Daoy (cell line): ENCODE data around the gene ARL15. TPM values are rescaled to one million over a fixed set of nuclear protein-coding genes. Genes with fewer than 3 reads are reported as not detected.
"Not testable (repeated sequence)": the region's sequence is repeated elsewhere in the genome, so short reads cannot be mapped to it uniquely, and the experiment has no call there.

Experiments
- DNase-seq: peaks from one replicate; pipeline ENCODE4 v3.0.0-alpha.2; 2015; ENCODE audit warnings: low read depth
- total RNA-seq: library from RNA; depleted of rRNA; stranded (reverse); fragments of >200 nt; shearing (Covaris generic); gene quantifications from 2 replicates; pipeline ENCODE4 v1.2.3, GENCODE V29; 2014; rRNA removed

The ARL15 gene
- 5.9 and 6.1 TPM in 2 replicates for total RNA-seq

DNA sequence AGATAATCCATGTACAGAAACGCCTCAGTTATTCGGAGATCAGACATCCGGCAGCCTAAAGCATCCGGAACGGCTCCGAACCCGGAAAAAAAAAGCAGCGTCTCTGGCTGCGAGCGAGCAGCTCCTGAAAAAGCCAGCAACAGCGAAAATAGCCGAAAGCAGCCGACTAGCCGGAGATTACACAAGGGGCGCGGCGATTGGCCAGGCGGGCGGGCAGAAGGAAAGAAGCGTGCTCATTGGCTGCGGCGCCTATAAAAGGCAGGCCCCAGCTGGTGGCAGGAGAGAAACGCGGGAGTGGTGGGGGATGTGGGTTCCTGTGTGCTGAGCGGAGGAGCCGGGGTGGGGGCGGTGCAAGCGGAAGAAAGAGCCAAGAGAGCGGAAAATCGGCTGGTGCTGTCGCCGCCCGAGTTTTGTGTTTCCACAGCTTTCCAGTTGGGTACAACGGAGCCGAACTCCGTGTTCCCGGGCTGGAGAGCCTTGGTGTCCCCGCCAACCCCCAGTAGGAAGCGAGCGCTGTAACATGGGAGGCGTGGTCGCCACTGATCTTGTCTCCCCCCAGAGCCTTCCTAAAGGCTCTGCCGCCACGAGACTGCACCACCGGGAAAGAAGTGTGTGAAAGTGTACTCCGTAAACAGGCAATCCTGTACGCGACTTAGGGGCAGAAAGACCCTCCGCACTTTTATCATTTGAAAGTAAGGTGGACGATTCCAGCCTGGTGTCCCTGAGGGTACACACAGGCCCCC is at the start of gene ARL15:
Gene ARL15 (minus strand): TSS at position 141 of the 743 bp plus-strand sequence.
- DNase-seq = peak; percentile 99

DNA sequence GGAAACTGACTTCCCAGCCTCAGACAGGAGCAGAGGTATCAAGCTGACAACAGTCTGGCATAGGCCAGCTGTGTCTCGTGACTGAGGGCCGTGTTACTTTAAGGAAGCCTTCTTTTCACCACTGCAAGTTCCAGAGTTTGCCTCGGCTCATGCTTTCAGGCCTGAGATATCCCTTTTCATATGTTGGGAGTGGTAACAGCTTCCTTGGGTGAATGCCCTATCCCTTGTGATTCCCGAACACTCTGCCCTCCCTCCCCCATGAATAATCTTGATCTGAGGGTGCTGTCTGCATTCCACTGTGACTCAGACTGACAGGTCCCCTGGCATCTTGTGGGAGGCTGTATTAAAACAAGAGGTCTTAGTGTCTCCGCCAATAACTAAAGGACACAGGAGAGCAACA is 49.7 kb upstream of the ARL15 start:
- DNase-seq = peak; percentile 83

DNA sequence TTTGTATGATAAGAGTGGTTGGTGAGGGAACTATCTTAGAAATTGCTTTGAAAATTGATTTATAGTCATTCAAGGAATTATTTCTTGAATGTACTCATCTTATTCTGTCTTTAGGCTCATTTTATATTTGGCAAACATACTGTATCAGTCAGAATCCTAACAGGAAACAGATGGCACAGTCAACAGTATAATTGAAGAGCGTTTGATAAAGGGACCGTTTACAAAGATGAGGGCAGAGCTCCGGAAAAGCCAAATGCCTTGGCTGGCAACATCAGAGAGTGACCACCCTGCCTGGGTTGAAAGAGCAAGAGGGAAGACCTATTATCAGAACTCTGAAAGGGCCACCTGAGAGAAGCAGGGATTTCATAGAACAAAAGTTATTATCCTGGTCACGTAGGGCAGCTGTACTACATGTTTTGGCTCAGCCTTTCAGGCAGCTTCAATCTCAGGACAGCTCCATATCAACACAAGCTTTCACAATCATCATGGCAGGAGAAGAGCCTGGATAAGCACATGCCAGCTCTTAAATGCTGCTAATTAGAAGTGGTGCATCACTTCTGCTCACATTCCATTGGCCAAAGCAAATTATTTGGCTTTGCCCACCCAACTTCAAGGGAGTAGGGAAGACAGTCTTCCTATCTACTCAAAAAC is 47.2 kb upstream of the ARL15 start:
- no peak for DNase-seq

DNA sequence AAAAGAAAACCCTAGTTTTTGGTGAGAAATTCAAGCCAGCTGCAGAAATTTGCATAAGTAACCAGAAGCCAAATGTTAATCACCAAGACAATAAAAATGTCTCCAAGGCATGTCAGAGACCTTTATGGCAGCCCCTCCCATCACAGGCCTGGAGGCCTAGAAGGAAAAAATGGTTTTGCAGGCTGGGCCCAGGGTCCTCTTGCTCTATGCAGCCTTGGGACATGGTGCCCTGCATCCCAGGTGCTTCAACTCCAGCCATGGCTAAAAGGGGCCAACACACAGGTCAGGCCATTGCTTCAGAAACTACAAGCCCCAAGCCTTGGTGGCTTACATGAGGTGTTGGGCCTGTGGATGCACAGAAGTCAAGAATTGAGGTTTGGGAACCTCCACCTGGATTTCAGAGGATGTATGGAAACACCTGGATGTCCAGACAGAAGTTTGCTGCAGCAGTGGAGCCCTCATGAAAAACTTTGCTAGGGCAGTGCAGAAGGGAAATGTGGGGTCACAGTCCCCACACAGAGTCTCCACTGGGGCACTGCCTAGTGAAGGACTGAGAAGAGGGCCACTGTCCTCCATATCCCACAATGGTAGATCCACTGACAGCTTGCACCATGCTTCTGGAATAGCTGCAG is 43.7 kb upstream of the ARL15 start:
- DNase-seq = not testable (repeated sequence)

DNA sequence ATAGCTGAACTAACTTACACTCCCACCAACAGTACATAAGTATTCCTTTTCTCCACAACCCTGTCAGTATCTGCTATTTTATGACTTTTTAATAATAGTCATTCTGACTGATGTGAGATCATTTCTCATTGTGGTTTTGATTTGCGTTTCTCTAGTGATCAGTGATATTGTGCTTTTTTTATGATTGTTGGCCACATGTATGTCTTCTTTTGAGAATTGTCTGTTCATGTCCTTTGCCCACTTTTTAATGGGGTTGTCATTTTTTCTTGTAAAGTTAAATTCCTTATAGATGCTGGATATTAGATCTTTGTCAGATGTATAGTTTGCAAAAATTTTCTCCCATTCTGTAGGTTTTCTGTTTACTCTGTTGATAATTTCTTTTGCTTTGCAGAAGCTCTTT is 42.2 kb upstream of the ARL15 start:
- DNase-seq = not testable (repeated sequence)

DNA sequence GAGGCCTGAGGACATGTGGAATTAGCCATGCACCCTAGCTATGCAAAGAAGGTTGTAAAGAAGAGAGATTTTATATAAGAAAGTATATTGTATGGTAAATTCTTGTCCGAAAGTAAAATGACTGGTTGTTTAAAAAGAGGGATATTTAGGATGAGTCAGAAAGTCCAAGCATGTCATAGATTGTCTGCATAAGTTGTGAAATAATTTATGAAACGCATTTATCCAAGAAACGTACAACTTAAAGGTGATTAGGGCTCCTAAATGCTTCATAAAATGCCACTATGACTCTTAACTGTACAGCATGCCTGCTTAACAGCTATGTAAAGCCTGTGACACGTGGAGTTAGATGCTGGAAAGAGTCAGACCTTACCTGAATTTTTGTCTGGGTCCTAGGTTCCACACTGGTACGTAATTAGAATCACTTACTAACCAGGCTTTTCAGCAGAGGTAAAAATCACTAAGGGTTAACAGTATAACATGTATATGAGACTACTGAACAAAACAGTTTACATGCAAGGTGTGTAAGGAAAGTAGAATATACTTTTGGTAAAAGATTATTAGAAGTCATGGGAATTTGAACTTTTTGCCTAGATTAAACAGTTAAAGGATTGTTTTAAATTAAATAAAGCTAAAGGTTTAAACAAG is 37.0 kb upstream of the ARL15 start:
- no peak for DNase-seq

DNA sequence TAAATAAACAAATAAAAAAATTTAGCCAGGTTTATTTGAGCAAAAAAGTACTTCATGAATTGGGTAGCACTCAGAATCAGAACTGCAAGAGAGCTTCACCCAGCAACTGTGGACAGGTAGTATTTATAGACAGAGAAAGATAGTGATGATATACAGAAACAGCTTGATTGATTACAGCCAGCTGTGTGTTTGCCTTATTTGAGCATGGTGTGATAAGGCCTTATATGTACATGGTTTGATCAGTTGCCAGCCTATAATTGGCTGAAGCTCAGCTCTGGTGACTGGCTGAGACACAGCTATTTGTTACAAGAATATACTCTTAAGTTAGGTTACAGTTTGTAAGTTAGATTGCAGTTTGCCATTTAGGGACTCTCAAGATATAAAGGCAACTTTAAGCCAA is 34.3 kb upstream of the ARL15 start:
- no peak for DNase-seq

DNA sequence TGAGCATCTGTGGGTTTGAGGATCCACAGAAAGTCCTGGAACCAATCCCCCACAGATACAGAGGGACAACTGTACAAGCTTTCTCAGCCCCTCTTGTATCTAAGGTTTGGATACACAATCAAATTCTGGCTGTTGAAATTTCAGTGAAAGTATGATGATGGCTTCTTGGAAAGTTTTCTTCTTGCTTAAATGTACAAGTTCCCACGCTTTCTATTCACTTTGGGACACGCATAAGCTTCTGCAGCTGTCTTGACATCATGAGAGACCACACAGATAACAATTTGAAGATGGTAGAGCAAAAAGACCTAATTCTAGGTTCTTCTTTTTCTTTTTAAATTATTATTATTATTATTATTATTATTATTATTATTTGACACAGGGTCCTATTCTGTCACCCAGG is 31.6 kb upstream of the ARL15 start:
- no peak for DNase-seq

DNA sequence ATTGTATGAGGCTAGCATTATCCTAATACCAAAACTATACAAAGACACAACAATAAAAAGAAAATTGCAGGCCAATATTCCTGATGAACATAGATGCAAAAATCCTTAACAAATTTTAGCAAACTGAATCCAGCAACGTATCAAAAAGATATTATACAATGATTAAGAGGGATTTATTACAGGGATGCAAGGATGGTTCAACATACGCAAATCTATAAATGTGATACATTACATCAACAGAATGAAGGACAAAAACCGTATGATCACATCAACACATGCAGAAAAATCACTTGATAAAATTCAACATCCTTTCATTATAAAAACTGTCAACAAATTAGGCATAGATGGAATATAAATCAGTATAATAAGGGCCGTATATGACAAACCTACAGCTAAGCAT is 27.1 kb upstream of the ARL15 start:
- DNase-seq = no peak

DNA sequence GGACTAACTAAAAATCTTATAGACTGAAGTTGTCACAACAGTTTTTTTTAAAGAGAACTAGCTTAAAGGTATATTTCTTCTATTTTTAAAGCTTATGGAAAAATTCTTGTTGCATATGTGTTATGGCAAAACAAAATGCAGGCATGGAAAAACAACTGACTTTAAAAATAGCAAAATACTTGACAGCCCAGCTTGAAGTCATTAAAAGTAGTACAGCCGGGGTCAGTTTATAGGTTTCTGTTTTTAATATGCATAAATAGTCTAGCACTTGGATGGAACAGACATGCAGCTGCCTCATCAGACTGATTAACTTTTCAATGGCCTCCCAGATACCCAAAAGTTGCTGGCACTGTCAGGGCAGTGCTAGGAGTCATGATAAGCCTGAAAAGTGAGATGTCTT is 22.3 kb upstream of the ARL15 start:
- no peak for DNase-seq

DNA sequence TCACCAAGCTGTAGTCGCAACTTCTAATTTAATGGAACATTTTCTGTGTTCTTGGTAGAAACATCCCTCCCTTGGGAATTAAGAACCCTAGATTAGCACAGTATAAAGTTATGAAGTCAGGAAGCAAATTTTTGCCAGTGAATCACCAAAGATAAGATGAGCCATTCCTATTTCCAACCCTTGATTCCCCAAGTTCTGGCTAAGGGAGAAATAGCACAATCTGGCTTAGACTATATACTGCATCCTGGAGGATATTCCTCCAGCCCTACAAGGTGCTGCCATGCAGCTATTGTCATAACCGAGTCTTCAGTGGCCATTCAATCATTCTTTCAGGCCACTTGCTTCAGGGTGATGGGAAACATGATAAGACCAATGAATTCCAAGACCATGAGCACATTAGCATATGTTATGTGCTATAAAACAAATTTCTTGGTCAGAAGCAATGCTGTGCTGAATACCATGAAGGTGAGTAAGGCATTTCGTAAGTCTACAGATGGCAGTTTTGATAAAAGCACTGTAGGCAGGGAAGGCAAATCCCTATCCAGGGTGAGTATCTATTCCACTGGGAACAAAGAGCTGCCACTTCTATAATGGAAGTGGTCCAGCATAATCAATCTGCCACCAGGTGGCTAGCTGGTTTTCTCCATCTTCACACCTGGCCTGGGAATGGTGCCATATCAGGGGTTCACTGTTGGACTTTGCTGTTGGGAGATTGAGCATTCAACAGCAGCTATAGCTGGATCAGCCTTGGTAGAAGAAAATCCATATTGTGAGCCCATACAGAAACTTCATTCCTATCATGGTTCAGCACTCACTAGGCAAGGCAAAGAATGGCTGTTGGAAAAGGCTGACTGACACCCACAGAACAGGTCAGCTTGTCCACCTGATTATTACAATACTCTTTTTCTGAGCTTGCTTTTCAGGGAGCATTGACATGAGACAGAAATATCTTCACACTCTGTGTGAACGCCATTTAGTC is 19.6 kb upstream of the ARL15 start:
- peak; percentile 85 for DNase-seq

DNA sequence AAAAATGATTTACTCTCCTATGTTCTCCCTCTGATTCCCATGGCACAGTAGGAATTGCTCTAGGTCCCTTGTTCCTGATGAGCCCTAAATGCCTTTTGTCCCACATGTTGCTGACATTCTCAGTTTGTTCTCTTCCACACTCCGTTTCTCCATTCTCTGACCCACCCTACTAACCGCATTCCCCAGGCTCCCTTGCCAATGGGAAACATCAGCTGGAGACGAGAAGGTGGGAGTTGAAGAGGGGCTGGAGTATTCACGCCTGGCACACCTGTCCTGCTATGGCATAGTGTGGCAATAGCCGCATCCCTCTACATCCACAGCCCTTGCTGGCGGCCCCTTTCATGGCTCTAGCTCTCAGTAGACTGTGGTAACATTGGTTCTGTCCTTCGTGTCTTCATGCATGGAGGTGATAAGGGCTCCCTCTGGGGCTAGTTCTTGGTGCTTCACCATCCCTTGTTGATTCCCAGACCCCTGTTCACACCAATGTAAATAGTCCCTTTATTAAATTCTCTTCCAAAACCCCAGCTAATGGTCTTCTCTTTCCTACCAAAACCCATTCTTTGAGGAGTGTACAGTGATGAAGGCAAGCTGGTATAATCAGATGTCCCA is 16.4 kb upstream of the ARL15 start:
- DNase-seq = no peak

DNA sequence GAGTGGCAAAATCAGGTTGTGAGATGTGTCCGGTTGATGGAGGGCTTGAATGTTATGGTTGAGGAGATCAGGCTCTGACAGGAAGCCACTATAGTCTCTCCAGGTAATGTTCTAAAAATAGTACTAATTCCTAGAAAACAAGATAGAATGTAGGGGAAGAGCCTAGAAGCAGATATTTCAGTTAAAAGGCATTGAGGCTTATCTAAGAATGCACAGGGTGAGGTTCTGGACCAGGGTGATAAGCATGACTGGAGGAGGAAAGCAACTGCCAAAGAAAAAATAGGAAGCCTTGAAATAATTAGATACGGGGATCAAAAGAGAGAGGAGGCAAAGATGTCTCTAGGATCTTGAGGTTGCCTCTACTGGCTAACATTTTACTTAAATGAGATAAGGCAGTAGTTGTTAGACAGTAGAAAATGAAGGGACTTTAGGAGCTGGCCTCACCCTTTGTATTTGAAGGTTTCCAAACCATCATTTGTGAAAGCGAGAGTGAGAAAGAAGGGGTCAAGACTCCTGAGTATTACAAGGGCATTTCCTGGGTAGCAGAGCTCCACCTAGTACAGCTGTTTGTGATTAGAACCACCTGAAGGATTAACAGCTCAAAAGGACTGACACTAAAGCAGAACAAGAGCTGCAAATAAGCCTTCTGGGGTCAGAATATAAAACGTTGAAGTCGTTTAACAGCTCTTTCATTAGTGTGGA is 15.4 kb upstream of the ARL15 start:
- no peak for DNase-seq

DNA sequence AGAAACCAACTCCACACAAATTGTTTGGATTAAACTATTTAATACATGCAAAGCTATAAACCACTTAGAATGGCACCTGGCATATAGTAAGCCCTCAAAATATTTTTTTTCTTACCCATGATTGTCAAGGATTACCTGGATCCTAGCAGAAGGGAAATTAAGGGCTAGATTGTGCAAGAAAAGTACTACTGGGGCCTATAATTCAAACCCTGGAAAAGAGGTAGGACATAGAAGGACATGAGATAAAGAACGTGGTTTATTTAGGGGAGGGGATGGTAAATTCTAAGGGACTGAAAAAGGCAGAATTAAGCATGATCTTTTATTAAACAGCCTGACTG is 14.9 kb upstream of the ARL15 start:
- DNase-seq = no peak

DNA sequence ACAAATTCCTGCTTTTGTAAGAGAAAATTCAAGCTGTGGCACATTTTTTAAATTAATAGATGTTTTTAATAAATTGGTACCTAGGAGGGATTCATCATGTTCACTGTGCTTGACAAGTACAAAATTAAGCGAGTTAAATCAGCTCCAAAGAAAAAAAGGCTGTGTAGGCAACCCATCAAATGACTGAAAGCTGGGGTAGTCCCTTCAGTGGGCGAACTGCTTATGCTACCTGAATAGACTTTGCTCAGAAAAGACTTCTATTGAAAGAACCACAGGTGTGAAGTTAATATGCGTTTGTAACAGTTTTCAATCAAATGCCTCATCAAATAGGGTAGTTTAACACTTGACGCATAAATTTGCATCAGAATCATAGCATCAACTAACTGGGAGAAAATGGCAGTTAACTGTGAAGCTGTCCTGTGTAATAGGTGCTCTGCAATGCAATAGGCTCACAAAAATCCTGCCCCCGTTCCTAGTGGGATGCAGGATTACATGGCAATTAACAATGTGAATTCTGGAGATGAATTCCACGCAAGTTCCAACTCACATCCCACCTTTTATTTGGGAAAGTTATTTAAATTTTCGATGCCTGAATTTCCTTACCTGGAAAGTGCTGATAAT is 14.4 kb upstream of the ARL15 start:
- DNase-seq = no peak

DNA sequence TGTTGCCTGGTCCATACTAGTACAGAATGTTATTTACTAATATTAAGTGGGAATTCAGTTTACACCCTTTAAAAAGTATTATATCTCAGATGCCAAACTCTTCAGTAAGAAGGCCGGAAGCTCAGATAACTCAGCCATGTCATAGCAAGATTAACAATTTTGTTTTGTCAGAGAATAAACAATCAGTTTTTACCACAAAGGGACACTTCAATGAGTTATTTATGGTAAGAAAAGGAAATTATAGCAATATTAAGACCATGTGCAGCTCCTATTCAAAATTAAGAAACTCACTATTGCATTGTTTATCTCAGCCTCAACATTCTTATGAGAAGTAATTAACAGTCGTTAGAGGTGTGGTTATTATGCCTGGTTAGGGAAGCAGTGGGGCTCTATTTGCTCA is 13.1 kb upstream of the ARL15 start:
- DNase-seq = no peak

DNA sequence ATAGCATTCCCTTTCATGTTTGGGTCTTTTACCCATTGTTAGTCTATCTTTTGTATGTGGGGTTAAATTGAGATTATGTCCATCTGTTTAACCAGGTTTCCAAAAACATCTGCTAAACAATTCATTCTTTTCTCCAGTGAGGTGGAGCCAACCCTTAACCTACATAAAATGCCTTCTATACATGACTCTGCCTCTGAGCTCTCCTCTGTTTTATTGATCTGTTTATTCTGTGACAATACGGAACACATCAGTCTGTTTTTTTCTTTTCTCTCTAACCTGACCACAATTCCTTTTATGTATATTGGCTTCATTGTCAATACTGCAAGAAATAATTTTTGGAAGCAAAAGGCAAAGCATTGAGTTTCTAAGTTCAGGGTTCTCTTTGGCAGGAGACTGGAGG is 9.9 kb upstream of the ARL15 start:
- DNase-seq = no peak

DNA sequence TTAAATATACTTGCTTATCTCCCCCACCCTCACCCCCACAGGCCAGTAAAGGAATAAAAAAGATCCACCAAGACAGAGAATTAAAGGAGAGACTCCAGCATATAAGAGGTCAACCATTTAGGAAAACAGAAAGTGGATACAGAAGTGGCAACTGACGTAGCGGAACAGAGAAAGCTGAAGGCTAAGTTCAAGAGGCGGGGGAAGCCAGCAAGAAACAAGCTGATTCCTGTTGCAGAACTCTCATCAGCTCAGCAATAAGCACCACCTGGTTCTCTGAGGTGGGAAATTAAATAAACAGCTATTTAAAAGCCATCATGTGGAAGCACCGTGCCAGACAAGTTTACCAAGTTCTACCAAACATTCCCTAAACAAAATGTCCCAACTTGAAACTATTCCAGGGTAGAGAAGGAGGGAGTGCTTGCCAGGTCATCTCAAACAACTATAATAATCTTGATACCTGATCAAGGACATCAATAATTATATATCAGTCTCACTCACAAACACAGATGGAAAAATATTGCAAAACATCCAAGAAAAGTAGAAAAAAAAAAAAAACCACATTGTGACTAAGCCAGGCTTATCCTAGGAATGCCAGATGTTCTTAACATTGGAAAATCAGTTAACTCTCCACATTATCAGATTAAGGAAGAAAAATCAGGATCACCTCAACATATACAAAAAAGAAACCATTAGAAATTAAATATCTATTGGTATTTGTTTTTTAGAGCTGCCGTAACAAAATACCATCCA is 7.3 kb upstream of the ARL15 start:
- DNase-seq = no peak
